Activated CD8-positive, alpha-beta T cell treated with anti-CD3 and anti-CD28 coated beads for 36 hours (primary cell): ENCODE results near the gene TMEM203. TPM values are rescaled to one million over a fixed set of nuclear protein-coding genes. Genes with fewer than 3 reads are reported as not detected.

Experiments
- ATAC-seq: fragments of 200-7000 bp; cut with Tn5 transposase; one replicate; pipeline ENCODE4 v1.10.0; 2021; ENCODE audit warnings: mild to moderate bottlenecking, moderate library complexity
- CTCF ChIA-PET: fragments of 350-600 bp; sonication (Branson Sonifier 250); formaldehyde crosslinking; loops from one replicate; lab custom pipeline; 2021; ENCODE audit warnings: antibody characterized with exemption; lab: Charles Lee
- POLR2A ChIA-PET: fragments of 350-600 bp; sonication (Branson Sonifier 250); formaldehyde crosslinking; loops from one replicate; lab custom pipeline; 2021; ENCODE audit warnings: antibody characterized with exemption; lab: Charles Lee
- DNase-seq: peaks from one replicate; pipeline ENCODE4 v3.0.0-alpha.2; 2020
- H3K27ac Mint-ChIP-seq: one replicate; pipeline ENCODE4 v1.8.0; 2021; ENCODE audit warnings: mild to moderate bottlenecking, mixed read lengths
- H3K27me3 Mint-ChIP-seq: one replicate; pipeline ENCODE4 v1.8.0; 2021; ENCODE audit warnings: mixed read lengths
- H3K36me3 Mint-ChIP-seq: one replicate; pipeline ENCODE4 v1.8.0; 2021; ENCODE audit warnings: low read depth, mixed read lengths
- H3K4me1 Mint-ChIP-seq: one replicate; pipeline ENCODE4 v1.8.0; 2021; ENCODE audit warnings: low read depth, mixed read lengths
- H3K4me3 Mint-ChIP-seq: one replicate; pipeline ENCODE4 v1.8.0; 2021; ENCODE audit warnings: mild to moderate bottlenecking, moderate library complexity, mixed read lengths
- H3K9me3 Mint-ChIP-seq: one replicate; pipeline ENCODE4 v1.8.0; 2021; ENCODE audit warnings: mixed read lengths
- CTCF ChIP-seq: fragments of 200-600 bp; IDR thresholded peaks from one replicate; pipeline ENCODE4 v1.8.0; 2022; ENCODE audit warnings: antibody characterized with exemption, mild to moderate bottlenecking
- intact Hi-C: fragments of 100-400 bp; cut with micrococcal nuclease; formaldehyde crosslinking; loops from one replicate; pipeline ENCODE4 v1.10.0; 2022
- microRNA-seq: library from miRNA; unstranded; fragments of <30 nt; microRNA quantifications from one replicate; pipeline ENCODE4 v1.2.0, GENCODE V29; 2022; ENCODE audit warnings: borderline microRNAs expressed, borderline replicate concordance
- total RNA-seq, 2 experiments: library from RNA; stranded (reverse); gene quantifications; one replicate each; pipeline ENCODE4 v1.2.3, GENCODE V29; 2021

The TMEM203 gene
- total RNA-seq, 2 experiments from 2014 or later, result 29.4 to 29.9 TPM

GRCh38 chr9:137158625-137159024, 46.8 kb downstream of the TMEM203 start:
- no peak overlapping the region for H3K4me3 Mint-ChIP-seq
- intact Hi-C loops, result no loop called here
- ChIA-PET CTCF (no interaction called here), POLR2A (interaction anchor here (1.0 to 2.4 kb wide), 2 partner anchors 17 to 44 kb away, joined by 3 to 11 read pairs; no protein-coding TSS in a partner anchor)
- peaks cover 18% of the 10 kb centered on the region for H3K4me1 Mint-ChIP-seq
- no peaks in the 10 kb centered on the region for H3K36me3 Mint-ChIP-seq
- H3K27ac Mint-ChIP-seq, result no peak overlapping the region
- DNase-seq, result no peak
- no peak for TF ChIP-seq CTCF
- no peak for ATAC-seq
- H3K9me3 Mint-ChIP-seq, result no peaks in the 10 kb centered on the region
- peaks cover 44% of the 10 kb centered on the region for H3K27me3 Mint-ChIP-seq

DNA sequence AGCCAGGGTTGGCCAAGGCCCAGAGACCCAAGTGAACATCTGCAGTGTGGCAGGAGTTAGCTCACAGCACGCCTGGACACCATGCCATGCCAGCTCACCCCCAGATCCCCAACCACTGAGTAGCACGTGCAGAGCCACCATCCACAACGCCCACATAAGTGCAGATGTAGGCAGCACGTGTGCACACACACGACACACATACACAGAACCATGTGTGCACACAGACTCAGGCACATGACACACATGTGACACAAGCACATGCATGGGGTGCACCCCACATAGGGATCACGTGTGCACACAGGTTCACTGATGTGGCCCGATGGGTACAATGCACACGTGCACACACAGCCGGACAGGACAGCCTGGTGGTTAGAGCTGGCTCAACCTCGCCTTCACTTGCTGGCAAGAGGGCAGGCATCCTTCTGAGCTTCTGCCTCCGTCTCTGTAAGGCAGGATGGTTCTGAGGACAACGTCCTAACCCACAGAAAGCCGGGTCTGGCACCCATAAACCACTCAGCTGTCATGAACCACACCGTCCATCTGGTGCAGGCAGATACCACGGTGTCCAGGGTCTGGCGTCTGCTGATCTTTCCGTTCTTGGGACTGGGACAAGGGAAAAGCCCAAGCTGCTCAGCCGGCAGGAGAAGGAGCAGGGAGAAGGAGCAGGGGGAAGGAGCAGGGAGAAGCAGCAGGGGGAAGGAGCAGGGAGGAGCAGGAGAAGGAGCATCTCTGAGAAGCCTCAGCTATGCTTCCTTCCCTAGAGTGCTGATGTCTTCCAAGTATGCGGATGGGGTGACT, 47.6 kb downstream of the TMEM203 start:
- peaks cover 41% of the 10 kb centered on the region for H3K27me3 Mint-ChIP-seq
- H3K4me1 Mint-ChIP-seq, result peaks cover 18% of the 10 kb centered on the region
- H3K36me3 Mint-ChIP-seq, result no peaks in the 10 kb centered on the region

DNA sequence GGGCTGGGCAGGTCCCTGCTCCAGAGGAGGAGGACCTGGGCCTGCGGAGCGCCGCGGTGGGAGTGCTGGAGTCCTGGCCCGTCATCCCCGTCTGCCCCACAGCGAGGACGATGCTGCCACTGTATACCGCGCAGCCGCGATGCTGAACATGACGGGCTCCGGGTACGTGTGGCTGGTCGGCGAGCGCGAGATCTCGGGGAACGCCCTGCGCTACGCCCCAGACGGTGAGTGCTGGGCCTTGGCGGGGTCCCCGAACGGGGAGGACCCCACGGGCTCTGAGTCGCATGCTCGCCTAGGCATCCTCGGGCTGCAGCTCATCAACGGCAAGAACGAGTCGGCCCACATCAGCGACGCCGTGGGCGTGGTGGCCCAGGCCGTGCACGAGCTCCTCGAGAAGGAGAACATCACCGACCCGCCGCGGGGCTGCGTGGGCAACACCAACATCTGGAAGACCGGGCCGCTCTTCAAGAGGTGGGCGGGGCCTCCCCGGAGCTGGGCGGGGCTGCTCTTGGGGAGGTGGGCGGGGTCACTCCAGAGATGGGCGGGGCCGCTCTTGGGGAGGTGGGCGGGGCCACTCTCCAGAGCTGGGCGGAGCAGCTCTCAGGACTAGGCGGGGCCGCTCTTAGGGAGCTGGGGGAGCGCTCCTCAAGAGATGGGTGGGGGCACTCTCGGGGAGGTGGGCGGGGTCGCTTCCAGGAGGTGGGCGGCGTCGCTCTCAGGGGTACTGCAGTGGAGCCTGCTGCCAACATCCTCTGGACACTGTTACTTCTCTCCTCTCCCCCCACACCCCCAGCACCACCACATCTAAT, 48.7 kb downstream of the TMEM203 start:
- CTCF ChIA-PET, result interaction anchor here (0.7 to 1.2 kb wide), 3 partner anchors 27 to 42 kb away, joined by 3 to 5 read pairs (median 5); no protein-coding TSS in a partner anchor
- Mint-ChIP-seq H3K36me3 (no peaks in the 10 kb centered on the region), H3K9me3 (no peaks in the 10 kb centered on the region), H3K4me3 (peak overlapping the region; percentile 52), H3K27ac (no peak overlapping the region), H3K27me3 (peaks cover 37% of the 10 kb centered on the region), H3K4me1 (peaks cover 18% of the 10 kb centered on the region)
- peak; percentile 79 for DNase-seq
- intact Hi-C loops, result no loop called here
- no peak for TF ChIP-seq CTCF
- ATAC-seq, result peak; percentile 84
- POLR2A ChIA-PET, result interaction anchor here (2.4 kb wide), 1 partner anchor 18 kb away, joined by 11 read pairs; no protein-coding TSS in a partner anchor

More for the DNA sequence above, 47.6 kb downstream of the TMEM203 start:
- ATAC-seq (no peak), DNase-seq (no peak)
- CTCF ChIA-PET, result interaction anchor here (1.2 kb wide), 1 partner anchor 31 kb away, joined by 5 read pairs; no protein-coding TSS in a partner anchor
- TF ChIP-seq CTCF, result no peak
- POLR2A ChIA-PET, result interaction anchor here (1.0 to 2.4 kb wide), 2 partner anchors 17 to 43 kb away, joined by 3 to 11 read pairs; no protein-coding TSS in a partner anchor
- intact Hi-C loops, result no loop called here
- H3K9me3 Mint-ChIP-seq, result no peaks in the 10 kb centered on the region
- H3K27ac Mint-ChIP-seq, result no peak overlapping the region
- no peak overlapping the region for H3K4me3 Mint-ChIP-seq

Small RNA genes within 50 kb of the gene (microRNA-seq; reads per million reads assigned to microRNA genes)
- gene MIR3621, result not detected

Other genes starting within 250 kb of the TMEM203 start
- not detected for gene PTGDS, start 228.1 kb downstream of the TMEM203 start, total RNA-seq
- not detected for gene LCNL1, start 222.7 kb downstream of the TMEM203 start, total RNA-seq
- gene PAXX, start 213.2 kb downstream of the TMEM203 start, total RNA-seq, result 10 to 100 TPM; 60.5 to 61.8 TPM
- gene CLIC3, start 209.1 kb downstream of the TMEM203 start, total RNA-seq, result not detected
- gene ABCA2, start 177.4 kb downstream of the TMEM203 start, total RNA-seq, result 10 to 100 TPM; 11.8 to 16.2 TPM
- under 1 TPM in 1 of 2 experiments, not detected in 1; 0.09 TPM for gene FUT7, start 173.6 kb downstream of the TMEM203 start, total RNA-seq
- 10 to 100 TPM; 18.2 to 21.2 TPM for gene NPDC1, start 159.5 kb downstream of the TMEM203 start, total RNA-seq
- gene ENTPD2, start 151.6 kb downstream of the TMEM203 start, total RNA-seq, result not detected
- gene SAPCD2, start 135.1 kb downstream of the TMEM203 start, total RNA-seq, result 10 to 100 TPM; 13.5 to 13.7 TPM
- 10 to 100 TPM; 49.8 to 50.1 TPM for gene UAP1L1, start 128.1 kb downstream of the TMEM203 start, total RNA-seq
- 10 to 100 TPM; 31.1 to 33.2 TPM for gene MAN1B1, start 118.7 kb downstream of the TMEM203 start, total RNA-seq
- 100 to 1,000 TPM; 222 to 227 TPM for gene DPP7, start 90.9 kb downstream of the TMEM203 start, total RNA-seq
- not detected for gene GRIN1, start 66.5 kb downstream of the TMEM203 start, total RNA-seq
- gene LRRC26, start 35.6 kb downstream of the TMEM203 start, total RNA-seq, result not detected
- not detected for gene TMEM210, start 33.6 kb downstream of the TMEM203 start, total RNA-seq
- gene ANAPC2, start 17.1 kb downstream of the TMEM203 start, total RNA-seq, result 10 to 100 TPM; 38.6 to 39.6 TPM
- 10 to 100 TPM; 53.3 to 58.4 TPM for gene SSNA1, start 17.0 kb downstream of the TMEM203 start, total RNA-seq
- gene TPRN, start 4.9 kb downstream of the TMEM203 start, total RNA-seq, result 1 to 10 TPM; 5.7 to 6.6 TPM
- gene NDOR1, start 52 bp upstream of the TMEM203 start, total RNA-seq, result 10 to 100 TPM; 29.5 to 30.7 TPM
- gene RNF208, start 16.6 kb upstream of the TMEM203 start, total RNA-seq, result 10 to 100 TPM in 1 of 2 experiments, 1 to 10 TPM in 1; 8.0 to 10.4 TPM
- under 1 TPM in 1 of 2 experiments, not detected in 1; 0.34 TPM for gene CYSRT1, start 19.5 kb upstream of the TMEM203 start, total RNA-seq
- gene RNF224, start 21.9 kb upstream of the TMEM203 start, total RNA-seq, result not detected
- gene SLC34A3, start 25.3 kb upstream of the TMEM203 start, total RNA-seq, result not detected
- 100 to 1,000 TPM; 228 to 230 TPM for gene TUBB4B, start 35.6 kb upstream of the TMEM203 start, total RNA-seq
- not detected for gene STPG3, start 45.6 kb upstream of the TMEM203 start, total RNA-seq
- gene NELFB, start 49.7 kb upstream of the TMEM203 start, total RNA-seq, result 10 to 100 TPM; 50.9 to 54.3 TPM
- gene TOR4A, start 72.1 kb upstream of the TMEM203 start, total RNA-seq, result 1 to 10 TPM; 2.9 to 3.0 TPM
- gene NRARP, start 96.6 kb upstream of the TMEM203 start, total RNA-seq, result 1 to 10 TPM; 3.3 to 4.4 TPM
- 1 to 10 TPM; 8.1 to 9.0 TPM for gene EXD3, start 217.5 kb upstream of the TMEM203 start, total RNA-seq
- gene NOXA1, start 217.7 kb upstream of the TMEM203 start, total RNA-seq, result under 1 TPM; 0.72 to 0.95 TPM
- gene ENTPD8, start 235.7 kb upstream of the TMEM203 start, total RNA-seq, result not detected